A549 (cell line): Measurements from ENCODE around the gene NEURL1. TPM values are rescaled to one million over a fixed set of nuclear protein-coding genes. Genes with fewer than 3 reads are reported as not detected.

Source experiments
- ATAC-seq, 2 experiments: fragments of 200-7000 bp in 1 of 2; fragments of >200 bp in 1 of 2; cut with Nextera tagmentation in 1 of 2; cut with Tn5 transposase in 1 of 2; 3 replicates each; pipeline versions ENCODE4 v1.8.0 to v1.9.1; 2018 to 2020; ENCODE audit warnings: mild to moderate bottlenecking in 1 of 2, moderate library complexity in 1 of 2
- CTCF ChIA-PET: fragments of 300-600 bp; sonication (Branson Sonifier 250); formaldehyde crosslinking; extraction: SDS; loops from one replicate; lab custom pipeline; 2021; ENCODE audit warnings: antibody characterized with exemption, inconsistent platforms; lab: Yijun Ruan, JAX
- POLR2A ChIA-PET: fragments of 350-600 bp; formaldehyde crosslinking; extraction: SDS; loops from one replicate; lab custom pipeline; 2021; ENCODE audit warnings: antibody characterized with exemption, inconsistent platforms; lab: Yijun Ruan, JAX
- DNase-seq, 2 experiments: peaks; one replicate each; pipeline versions ENCODE4 v3.0.0 to v3.0.0-alpha.2; 2011 to 2016; ENCODE audit warnings: low read depth in 1 of 2, low spot score in 1 of 2
- FAIRE-seq: peaks from 2 replicates; lab custom pipeline; 2011; peaks lifted over from hg19 to GRCh38; lab: Jason Lieb, UNC
- H3K27ac ChIP-seq, 2 experiments: fragments of >200 bp; sonication (Bioruptor Twin); formaldehyde crosslinking; 3 replicates each; pipeline ENCODE4 v1.5.1; 2016 to 2017
- H3K4me1 ChIP-seq: fragments of >200 bp; sonication (Bioruptor Twin); formaldehyde crosslinking; 3 replicates; pipeline ENCODE4 v1.6.1; 2016
- H3K4me2 ChIP-seq: fragments of >200 bp; sonication (Bioruptor Twin); formaldehyde crosslinking; 3 replicates; pipeline ENCODE4 v1.6.1; 2016
- H3K4me3 ChIP-seq: fragments of >200 bp; sonication (Bioruptor Twin); formaldehyde crosslinking; 3 replicates; pipeline ENCODE4 v1.5.1; 2016
- H3K9me3 ChIP-seq: fragments of >200 bp; sonication (Bioruptor Twin); formaldehyde crosslinking; 3 replicates; pipeline ENCODE4 v1.6.1; 2016
- EHF ChIP-seq: fragments of 250-450 bp; sonication (Bioruptor Pico); IDR thresholded peaks from 2 replicates; pipeline ENCODE4 v1.5.0; 2020; ENCODE audit warnings: mild to moderate bottlenecking
- EP300 ChIP-seq, 2 experiments: fragments of >200 bp; sonication (Bioruptor Twin); formaldehyde crosslinking; IDR thresholded peaks; 2 replicates in 1 of 2; 3 replicates in 1 of 2; pipeline ENCODE4 v1.6.1; 2016 to 2017
- HDAC2 ChIP-seq: fragments of 200-600 bp; sonication (generic); IDR thresholded peaks from 2 replicates; pipeline ENCODE4 v1.6.1; 2016
- HEYL ChIP-seq: fragments of 250-450 bp; sonication (Bioruptor Pico); IDR thresholded peaks from 2 replicates; pipeline ENCODE4 v1.8.0; 2021; ENCODE audit warnings: mild to moderate bottlenecking, moderate library complexity
- HOXA7 ChIP-seq: fragments of 250-450 bp; sonication (Bioruptor Pico); IDR thresholded peaks from 2 replicates; pipeline ENCODE4 v1.5.0; 2020; ENCODE audit warnings: mild to moderate bottlenecking, moderate library complexity
- HOXB13 ChIP-seq: fragments of 250-450 bp; sonication (Bioruptor Pico); IDR thresholded peaks from 2 replicates; pipeline ENCODE4 v1.5.0; 2020; ENCODE audit warnings: low read depth, mild to moderate bottlenecking, moderate library complexity
- JUN ChIP-seq, 2 experiments: fragments of >200 bp; sonication (Bioruptor Twin); formaldehyde crosslinking; IDR thresholded peaks; 2 replicates in 1 of 2; 3 replicates in 1 of 2; pipeline ENCODE4 v1.6.1; 2016 to 2017
- JUNB ChIP-seq: fragments of >200 bp; sonication (Bioruptor Twin); formaldehyde crosslinking; IDR thresholded peaks from 2 replicates; pipeline ENCODE4 v1.6.1; 2016
- RAD21 ChIP-seq, 2 experiments: fragments of >200 bp in 1 of 2; sonication (Bioruptor Twin) in 1 of 2; formaldehyde crosslinking in 1 of 2; IDR thresholded peaks in 1 of 2; conservative IDR thresholded peaks in 1 of 2; 2 replicates in 1 of 2; 3 replicates in 1 of 2; pipeline ENCODE4 v1.6.1; 2012 to 2018; ENCODE audit warnings: inconsistent platforms in 1 of 2
- RARB ChIP-seq: fragments of 250-450 bp; sonication (Bioruptor Pico); IDR thresholded peaks from 2 replicates; pipeline ENCODE4 v1.8.0; 2021; ENCODE audit warnings: mild to moderate bottlenecking, moderate library complexity
- RNF2 ChIP-seq: fragments of 200-600 bp; sonication (generic); IDR thresholded peaks from 2 replicates; pipeline ENCODE4 v1.6.1; 2016; ENCODE audit warnings: low read depth, mild to moderate bottlenecking, antibody characterized with exemption, moderate library complexity, borderline replicate concordance
- SMC3 ChIP-seq: fragments of >200 bp; sonication (Bioruptor Twin); formaldehyde crosslinking; IDR thresholded peaks from 3 replicates; pipeline ENCODE4 v1.6.1; 2018; ENCODE audit warnings: inconsistent platforms
- SREBF2 ChIP-seq: fragments of 450-650 bp; IDR thresholded peaks from 2 replicates; pipeline ENCODE4 v1.6.1; 2014; ENCODE audit warnings: mild to moderate bottlenecking, moderate library complexity
- TFCP2L1 ChIP-seq: fragments of 250-450 bp; sonication (Bioruptor Pico); IDR thresholded peaks from 2 replicates; pipeline ENCODE4 v1.5.0; 2021; ENCODE audit warnings: mild to moderate bottlenecking
- TP53 ChIP-seq: fragments of 250-450 bp; sonication (Bioruptor Pico); IDR thresholded peaks from 2 replicates; pipeline ENCODE4 v1.5.0; 2021; ENCODE audit warnings: mild to moderate bottlenecking, moderate library complexity
- ZNF302 ChIP-seq: fragments of 250-450 bp; sonication (Bioruptor Pico); IDR thresholded peaks from 2 replicates; pipeline ENCODE4 v1.9.0; 2021; ENCODE audit warnings: inconsistent platforms, mild to moderate bottlenecking, moderate library complexity
- WGBS: methylation state at CpG from one replicate; pipeline ENCODE4 v1.1.6; 2017; ENCODE audit errors: missing lambda C conversion rate; 5-methylcytosine and 5-hydroxymethylcytosine counted together
- polyA plus RNA-seq, 4 experiments: library from polyadenylated mRNA; depleted of rRNA in 3 of 4; stranded (reverse); fragments of >200 nt; fragmentation: RNase III in 1 of 4; extraction: RNeasy Plus Mini Kit Qiagen cat#74134 plus additional on column Dnase treatment in 1 of 4; gene quantifications; 2 replicates in 3 of 4; 3 replicates in 1 of 4; pipeline ENCODE4 v1.2.3, GENCODE V29; 2011 to 2017
- TF ChIP-seq, protein P1 (sequence below): fragments of >200 bp; sonication (Bioruptor Twin); formaldehyde crosslinking; IDR thresholded peaks from 3 replicates; pipeline ENCODE4 v1.6.1; 2016
- TF ChIP-seq, protein P2 (sequence below): fragments of 200-600 bp; sonication (generic); IDR thresholded peaks from 2 replicates; pipeline ENCODE4 v1.6.1; 2016; ENCODE audit warnings: antibody characterized with exemption, mild to moderate bottlenecking, moderate library complexity
- TF ChIP-seq, protein P3 (sequence below): IDR thresholded peaks from 2 replicates; pipeline ENCODE4 v1.6.1; 2012; ENCODE audit warnings: low read depth, borderline replicate concordance
- TF ChIP-seq, protein P4 (sequence below): IDR thresholded peaks from 2 replicates; pipeline ENCODE4 v1.6.1; 2012
- TF ChIP-seq, protein P5 (sequence below): fragments of 450-650 bp; IDR thresholded peaks from 2 replicates; pipeline ENCODE4 v1.6.1; 2014; ENCODE audit warnings: antibody characterized with exemption

The NEURL1 gene
- polyA plus RNA-seq, 2 of the 4 experiments (the other 2 are of a cell fraction), result 0.06 to 0.37 TPM

DNA sequence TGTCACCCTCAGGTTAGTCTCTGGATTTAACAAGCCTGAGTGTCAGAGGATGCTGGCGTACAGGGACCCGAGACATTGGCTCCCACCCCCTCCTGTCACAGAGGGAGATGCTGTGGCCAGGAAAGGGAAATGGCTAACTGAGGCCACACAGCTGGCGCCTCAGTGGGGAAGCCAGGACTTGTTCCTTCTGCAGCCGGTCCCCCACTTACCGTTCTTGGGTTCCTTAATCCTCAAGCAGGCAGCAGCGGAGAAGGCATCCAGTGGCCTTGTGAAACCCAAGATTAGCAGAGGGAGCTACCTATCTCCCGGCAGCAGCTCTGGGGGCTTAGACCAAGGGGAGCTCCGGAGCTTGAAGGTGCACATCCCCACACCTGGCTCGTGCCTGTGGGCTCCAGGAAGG is 65.4 kb downstream of the NEURL1 start:
- H3K4me1 ChIP-seq, result peaks cover 9% of the 10 kb centered on the region; the same call in 2 of the 3 replicates
- TF ChIP-seq TP53 (CRISPR knock-in tag) (no peak), RNF2 (no peak), RAD21 (conservative IDR thresholded peaks at IDR 0.05 in 1 of 2, IDR thresholded peaks at IDR 0.05 in 1 of 2) (no peak), HOXB13 (no peak), TFCP2L1 (no peak), ZNF302 (CRISPR knock-in tag) (no peak), EHF (CRISPR knock-in tag) (no peak), JUN (IDR thresholded peaks at IDR 0.05) (no peak)
- TF ChIP-seq, protein P1, sequence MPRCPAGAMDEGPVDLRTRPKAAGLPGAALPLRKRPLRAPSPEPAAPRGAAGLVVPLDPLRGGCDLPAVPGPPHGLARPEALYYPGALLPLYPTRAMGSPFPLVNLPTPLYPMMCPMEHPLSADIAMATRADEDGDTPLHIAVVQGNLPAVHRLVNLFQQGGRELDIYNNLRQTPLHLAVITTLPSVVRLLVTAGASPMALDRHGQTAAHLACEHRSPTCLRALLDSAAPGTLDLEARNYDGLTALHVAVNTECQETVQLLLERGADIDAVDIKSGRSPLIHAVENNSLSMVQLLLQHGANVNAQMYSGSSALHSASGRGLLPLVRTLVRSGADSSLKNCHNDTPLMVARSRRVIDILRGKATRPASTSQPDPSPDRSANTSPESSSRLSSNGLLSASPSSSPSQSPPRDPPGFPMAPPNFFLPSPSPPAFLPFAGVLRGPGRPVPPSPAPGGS, result no peak
- TF ChIP-seq, protein P2, sequence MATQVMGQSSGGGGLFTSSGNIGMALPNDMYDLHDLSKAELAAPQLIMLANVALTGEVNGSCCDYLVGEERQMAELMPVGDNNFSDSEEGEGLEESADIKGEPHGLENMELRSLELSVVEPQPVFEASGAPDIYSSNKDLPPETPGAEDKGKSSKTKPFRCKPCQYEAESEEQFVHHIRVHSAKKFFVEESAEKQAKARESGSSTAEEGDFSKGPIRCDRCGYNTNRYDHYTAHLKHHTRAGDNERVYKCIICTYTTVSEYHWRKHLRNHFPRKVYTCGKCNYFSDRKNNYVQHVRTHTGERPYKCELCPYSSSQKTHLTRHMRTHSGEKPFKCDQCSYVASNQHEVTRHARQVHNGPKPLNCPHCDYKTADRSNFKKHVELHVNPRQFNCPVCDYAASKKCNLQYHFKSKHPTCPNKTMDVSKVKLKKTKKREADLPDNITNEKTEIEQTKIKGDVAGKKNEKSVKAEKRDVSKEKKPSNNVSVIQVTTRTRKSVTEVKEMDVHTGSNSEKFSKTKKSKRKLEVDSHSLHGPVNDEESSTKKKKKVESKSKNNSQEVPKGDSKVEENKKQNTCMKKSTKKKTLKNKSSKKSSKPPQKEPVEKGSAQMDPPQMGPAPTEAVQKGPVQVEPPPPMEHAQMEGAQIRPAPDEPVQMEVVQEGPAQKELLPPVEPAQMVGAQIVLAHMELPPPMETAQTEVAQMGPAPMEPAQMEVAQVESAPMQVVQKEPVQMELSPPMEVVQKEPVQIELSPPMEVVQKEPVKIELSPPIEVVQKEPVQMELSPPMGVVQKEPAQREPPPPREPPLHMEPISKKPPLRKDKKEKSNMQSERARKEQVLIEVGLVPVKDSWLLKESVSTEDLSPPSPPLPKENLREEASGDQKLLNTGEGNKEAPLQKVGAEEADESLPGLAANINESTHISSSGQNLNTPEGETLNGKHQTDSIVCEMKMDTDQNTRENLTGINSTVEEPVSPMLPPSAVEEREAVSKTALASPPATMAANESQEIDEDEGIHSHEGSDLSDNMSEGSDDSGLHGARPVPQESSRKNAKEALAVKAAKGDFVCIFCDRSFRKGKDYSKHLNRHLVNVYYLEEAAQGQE, result no peak
- TF ChIP-seq, protein P3, sequence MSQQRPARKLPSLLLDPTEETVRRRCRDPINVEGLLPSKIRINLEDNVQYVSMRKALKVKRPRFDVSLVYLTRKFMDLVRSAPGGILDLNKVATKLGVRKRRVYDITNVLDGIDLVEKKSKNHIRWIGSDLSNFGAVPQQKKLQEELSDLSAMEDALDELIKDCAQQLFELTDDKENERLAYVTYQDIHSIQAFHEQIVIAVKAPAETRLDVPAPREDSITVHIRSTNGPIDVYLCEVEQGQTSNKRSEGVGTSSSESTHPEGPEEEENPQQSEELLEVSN, result no peak
- TF ChIP-seq, all 56 proteins: peak for 0
- H3K9me3 ChIP-seq, result no peaks in the 10 kb centered on the region
- no peak for ATAC-seq
- no peak overlapping the region for H3K4me3 ChIP-seq
- POLR2A ChIA-PET, result interaction anchor here (1.0 kb wide), 1 partner anchor 24 kb away, joined by 3 read pairs; no protein-coding TSS in a partner anchor
- WGBS, result 67% methylated on average over 8 of the region's 9 CpGs
- CTCF ChIA-PET, result interaction anchor here (0.6 to 1.9 kb wide), 5 partner anchors 9 to 168 kb away, joined by 3 to 6 read pairs (median 4); no protein-coding TSS in a partner anchor
- no peak overlapping the region for H3K4me2 ChIP-seq
- no peak for DNase-seq
- no peak for FAIRE-seq
- no peak overlapping the region for H3K27ac ChIP-seq

DNA sequence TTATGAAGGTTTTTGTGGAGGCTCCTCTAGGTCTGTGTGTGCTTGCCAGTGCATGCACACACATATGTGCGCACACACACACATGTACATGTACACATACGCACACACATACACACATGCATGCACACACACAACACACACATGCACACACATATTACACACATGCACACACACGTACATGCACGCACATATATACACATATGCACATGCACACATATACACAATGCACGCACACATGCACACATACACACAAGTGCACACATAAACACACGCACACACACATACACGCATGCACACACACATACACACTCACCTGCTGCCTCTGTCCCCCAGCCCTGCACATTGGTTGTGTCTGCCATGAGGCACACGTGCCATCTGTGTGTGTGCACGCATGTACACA is 66.3 kb downstream of the NEURL1 start:
- Histone ChIP-seq H3K4me1 (peaks cover 6% of the 10 kb centered on the region; the same call in 2 of the 3 replicates), H3K9me3 (no peaks in the 10 kb centered on the region), H3K27ac (no peak overlapping the region), H3K4me2 (no peak overlapping the region), H3K4me3 (no peak overlapping the region)
- no peak for ATAC-seq
- CTCF ChIA-PET, result interaction anchor here (0.8 to 1.9 kb wide), 4 partner anchors 10 to 39 kb away, joined by 3 to 9 read pairs (median 4); no protein-coding TSS in a partner anchor
- POLR2A ChIA-PET, result no interaction called here
- TF ChIP-seq SMC3 (no peak), EP300 (IDR thresholded peaks at IDR 0.05) (no peak), RARB (CRISPR knock-in tag) (no peak), SREBF2 (no peak), HOXA7 (no peak), HDAC2 (no peak), JUNB (no peak), HEYL (CRISPR knock-in tag) (no peak)
- TF ChIP-seq, protein P4, sequence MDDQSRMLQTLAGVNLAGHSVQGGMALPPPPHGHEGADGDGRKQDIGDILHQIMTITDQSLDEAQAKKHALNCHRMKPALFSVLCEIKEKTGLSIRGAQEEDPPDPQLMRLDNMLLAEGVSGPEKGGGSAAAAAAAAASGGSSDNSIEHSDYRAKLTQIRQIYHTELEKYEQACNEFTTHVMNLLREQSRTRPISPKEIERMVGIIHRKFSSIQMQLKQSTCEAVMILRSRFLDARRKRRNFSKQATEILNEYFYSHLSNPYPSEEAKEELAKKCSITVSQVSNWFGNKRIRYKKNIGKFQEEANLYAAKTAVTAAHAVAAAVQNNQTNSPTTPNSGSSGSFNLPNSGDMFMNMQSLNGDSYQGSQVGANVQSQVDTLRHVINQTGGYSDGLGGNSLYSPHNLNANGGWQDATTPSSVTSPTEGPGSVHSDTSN, result no peak
- TF ChIP-seq, protein P5, sequence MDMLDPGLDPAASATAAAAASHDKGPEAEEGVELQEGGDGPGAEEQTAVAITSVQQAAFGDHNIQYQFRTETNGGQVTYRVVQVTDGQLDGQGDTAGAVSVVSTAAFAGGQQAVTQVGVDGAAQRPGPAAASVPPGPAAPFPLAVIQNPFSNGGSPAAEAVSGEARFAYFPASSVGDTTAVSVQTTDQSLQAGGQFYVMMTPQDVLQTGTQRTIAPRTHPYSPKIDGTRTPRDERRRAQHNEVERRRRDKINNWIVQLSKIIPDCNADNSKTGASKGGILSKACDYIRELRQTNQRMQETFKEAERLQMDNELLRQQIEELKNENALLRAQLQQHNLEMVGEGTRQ, result no peak
- WGBS, result 81% methylated on average over 7 of the region's 9 CpGs
- DNase-seq, result no peak
- no peak for FAIRE-seq
